ENCODE measurements around the gene WFDC1.

WFDC1 gene

GRCh38 chr16:84303516-84303915, 8.8 kb downstream of the WFDC1 start:
- no peak for DNase-seq

DNA sequence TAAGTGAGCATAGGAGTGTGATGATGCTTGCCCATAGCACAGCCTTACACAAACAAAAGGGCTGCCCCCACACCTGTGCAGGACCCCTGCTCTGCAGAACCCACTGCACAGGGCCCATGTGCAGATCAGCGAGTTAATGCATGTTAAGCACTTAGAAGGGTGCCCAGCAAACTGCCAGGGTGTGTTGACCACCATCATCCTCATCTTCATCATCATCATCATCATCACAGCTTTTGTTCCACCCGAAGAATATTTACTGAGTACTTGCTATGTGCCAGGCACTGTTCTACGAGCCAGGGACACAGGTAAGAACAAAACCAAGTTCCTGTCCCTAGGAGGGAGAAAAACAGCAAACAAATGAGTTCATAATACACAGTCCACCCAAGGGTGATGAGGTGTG, 11.9 kb downstream of the WFDC1 start:
- no peak for DNase-seq

- DNase-seq = no peak
Measured at GRCh38 chr16:84307209-84307954, 12.7 kb downstream of the WFDC1 start.

- peak in 1 of 2 experiments; percentile 63 for DNase-seq
Measured at GRCh38 chr16:84308120-84308519, 13.4 kb downstream of the WFDC1 start.

DNA sequence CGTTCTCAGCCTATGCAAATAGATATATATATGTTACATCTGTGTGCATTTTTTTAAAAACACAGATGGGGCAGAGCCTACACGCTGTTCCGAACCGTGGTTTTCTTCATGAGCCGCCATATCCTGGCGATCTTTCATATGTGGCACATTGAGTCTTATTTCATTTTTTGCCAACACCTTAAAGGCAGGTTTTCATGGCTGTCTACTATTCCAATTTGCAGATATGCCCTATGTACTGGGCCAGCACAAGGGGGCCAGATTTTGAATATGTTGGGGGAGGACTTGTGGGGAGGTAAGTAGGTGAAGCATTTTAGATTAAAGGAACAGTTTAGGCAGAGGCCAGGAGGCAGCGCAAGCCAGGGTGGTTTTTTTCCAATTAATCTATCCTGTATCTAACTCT, 16.0 kb downstream of the WFDC1 start:
- DNase-seq = no peak

DNA sequence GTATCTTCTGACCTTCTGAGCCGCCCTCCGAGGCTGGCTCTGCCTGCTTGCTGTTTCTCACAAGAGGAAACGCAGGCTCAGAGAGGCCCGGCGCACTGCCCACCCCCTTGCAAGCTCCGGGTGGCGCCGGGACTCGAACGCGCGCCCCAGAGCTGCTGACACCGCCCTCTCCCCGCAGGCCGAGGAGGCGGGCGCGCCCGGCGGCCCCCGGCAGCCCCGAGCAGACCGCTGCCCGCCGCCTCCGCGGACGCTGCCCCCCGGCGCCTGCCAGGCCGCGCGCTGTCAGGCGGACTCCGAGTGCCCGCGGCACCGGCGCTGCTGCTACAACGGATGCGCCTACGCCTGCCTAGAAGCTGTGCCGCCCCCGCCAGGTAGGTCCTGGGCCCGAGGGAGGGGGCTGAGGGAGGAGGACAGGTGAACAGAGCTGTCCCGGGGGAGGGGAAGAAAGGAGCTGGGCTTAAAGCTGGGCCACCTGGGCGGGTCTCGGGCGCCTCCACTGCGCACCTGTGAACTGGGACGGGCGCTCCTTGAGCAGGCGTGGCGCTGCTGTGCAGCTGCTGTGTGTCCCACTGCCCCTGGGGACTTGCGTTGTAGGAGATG, 18.2 kb downstream of the WFDC1 start:
- DNase-seq = peak; percentile 60 to 85

DNA sequence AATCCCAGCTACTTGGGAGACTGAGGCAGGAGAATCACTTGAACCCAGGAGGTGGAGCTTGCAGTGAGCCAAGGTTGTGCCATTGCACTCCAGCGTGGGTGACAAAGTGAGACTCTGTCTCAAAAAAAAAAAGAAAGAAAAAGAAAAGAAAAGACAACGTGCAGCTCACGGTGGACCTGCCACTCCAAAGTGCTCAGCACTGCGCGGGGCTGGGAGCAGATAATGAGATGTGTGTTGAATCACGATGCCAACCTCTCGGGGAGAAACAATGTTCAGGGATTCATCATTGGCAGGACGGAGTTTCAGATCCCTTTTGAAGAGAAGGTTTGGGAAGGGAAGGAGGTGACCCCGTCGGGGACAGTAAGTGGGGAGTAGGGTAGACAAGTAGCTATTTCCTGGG, 19.2 kb downstream of the WFDC1 start:
- DNase-seq = no peak

- no peak for DNase-seq
Measured at GRCh38 chr16:84314373-84314772, 19.7 kb downstream of the WFDC1 start.

DNA sequence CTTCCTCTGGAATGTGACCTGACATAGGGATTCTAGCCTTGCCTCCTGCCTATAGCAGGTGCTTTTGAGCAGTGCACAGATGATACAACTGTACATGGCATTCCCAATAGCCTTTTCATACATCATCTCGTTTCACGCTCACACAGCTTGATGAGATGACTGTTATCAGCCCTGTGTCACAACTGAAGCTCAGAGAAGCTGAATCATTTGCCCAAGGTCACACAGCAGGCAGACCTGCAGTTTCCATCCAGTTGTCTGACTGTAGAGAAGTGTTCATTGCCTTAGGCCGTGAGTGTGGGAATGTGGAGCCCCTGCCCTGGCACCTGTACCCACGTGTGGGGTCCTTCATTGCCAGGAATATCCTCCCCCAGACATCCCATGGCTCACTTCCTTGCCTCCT, 20.1 kb downstream of the WFDC1 start:
- no peak for DNase-seq

- DNase-seq = no peak
Measured at GRCh38 chr16:84315422-84315821, 20.7 kb downstream of the WFDC1 start.

DNA sequence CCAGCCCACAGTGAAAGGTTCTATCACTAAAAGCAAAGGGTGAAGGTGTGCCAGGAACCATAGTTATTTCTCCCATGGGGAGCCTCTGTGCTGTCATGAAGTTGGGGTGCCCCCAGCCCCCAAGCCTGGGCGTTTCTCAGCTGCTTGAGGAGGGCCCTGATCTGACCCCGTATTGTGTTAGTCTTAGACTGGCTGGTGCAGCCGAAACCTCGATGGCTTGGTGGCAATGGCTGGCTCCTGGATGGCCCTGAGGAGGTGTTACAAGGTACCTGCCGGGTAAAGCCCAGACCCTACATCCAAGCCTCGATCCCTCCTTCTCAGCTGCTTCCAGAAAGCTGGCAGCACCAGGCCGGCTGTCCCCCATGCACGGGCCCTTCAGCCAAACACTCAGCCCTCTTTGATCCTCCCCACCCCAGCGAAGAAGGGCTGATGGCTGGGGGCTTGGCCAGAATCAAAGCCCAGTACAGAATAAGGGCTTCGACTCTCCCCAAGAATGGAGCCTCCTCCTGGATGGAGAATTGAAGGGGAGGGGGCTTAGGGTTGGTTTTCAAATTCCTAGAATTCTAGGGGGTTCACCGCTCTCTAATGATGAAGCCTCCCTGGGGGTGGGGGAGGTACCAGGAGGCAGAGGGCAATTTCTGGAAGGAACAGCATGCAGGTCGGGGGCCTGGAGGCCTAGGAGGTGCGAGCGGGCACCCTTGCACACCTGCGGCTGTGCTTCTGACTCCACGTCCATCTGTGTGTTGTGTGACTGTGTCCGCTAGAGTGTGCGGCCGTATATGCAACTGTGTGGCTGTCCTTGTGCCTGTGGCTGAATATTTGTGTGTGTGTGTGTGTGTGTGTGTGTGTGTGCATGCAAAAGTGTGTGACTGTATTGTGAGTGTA, 23.7 kb downstream of the WFDC1 start:
- DNase-seq = no peak

DNA sequence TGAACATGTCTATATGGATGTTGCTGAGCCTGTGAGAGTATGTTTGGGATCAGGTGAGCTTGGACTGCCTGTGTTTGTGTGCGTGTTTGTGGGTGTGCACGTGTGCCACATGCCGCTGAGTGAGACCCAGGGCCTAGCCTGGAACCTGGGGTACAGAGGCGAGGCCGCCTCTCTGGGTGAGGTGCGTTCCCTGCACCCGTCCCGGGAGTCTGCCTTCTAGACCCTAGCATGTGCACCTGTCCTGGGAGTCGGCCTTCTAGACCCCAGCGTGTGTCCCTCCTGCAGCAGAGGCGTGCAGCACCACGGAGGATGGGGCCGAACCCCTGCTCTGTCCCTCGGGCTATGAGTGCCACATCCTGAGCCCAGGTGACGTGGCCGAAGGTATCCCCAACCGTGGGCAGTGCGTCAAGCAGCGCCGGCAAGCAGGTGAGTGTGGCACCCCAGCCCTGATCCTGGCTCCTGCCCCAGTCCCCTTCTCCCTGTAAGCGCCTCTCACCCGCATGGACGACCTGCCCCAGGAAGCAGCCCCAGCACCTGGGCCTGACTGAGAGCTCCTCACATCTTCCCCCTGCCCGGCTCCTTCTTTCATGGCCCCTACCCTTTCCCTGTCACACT, 24.6 kb downstream of the WFDC1 start:
- no peak for DNase-seq

DNA sequence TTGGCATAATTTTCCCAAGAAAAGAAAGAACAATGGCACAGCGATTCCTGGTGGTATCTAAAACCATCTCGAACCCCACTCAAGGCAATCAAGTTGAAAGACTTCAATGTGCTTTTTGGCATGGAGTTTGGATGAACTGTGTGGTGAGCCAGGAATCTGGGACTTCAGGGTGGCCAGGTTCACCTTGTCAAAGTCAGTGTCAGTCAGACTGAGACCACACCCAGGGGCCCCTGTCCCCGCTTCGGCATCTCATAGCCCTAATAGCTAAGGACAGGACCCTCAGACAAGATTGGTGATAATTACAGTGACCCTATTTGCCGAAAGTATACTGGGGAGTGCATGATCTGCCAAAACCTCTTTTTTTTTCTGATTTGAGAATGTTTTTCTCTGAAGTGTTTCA, 25.8 kb downstream of the WFDC1 start:
- no peak for DNase-seq

DNA sequence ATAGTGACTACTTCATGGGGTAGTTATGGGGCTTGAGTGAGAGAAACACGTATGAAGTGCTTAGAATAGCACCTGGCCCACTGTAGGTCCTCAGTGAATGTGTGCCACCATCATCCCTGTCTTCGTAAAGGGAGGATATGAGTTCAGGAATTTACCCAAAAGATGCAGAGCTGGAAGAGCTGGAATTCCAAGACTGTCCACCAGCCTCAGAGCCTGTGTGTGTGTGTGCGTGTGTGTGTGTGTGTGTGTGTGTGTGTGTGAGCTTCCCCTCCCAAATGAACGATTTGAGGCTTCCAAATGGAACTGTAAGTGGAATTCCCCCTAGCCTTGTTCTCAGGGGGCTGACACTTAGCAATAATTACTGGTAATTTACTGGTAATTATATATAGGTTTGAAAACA, 27.3 kb downstream of the WFDC1 start:
- no peak for DNase-seq

GRCh38 chr16:84322749-84323148, 28.1 kb downstream of the WFDC1 start:
- no peak for DNase-seq

DNA sequence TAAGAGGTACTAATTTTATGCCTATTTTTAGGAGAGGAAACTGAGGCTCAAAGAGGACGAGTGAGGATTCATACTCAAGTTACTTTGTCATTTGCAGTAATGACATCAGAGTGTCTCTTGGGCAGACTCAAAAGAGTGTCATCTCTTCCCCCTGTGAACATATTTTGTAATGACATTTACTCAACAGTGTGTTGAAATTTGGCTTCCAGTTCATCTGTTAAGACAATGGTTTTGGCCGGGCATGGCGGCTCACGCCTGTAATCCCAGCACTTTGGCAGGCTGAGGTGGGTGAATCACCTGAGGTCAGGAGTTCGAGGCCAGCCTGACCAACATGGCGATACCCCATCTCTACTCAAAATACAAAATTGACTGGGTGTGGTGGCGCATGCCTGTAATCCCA, 28.9 kb downstream of the WFDC1 start:
- DNase-seq = no peak

DNA sequence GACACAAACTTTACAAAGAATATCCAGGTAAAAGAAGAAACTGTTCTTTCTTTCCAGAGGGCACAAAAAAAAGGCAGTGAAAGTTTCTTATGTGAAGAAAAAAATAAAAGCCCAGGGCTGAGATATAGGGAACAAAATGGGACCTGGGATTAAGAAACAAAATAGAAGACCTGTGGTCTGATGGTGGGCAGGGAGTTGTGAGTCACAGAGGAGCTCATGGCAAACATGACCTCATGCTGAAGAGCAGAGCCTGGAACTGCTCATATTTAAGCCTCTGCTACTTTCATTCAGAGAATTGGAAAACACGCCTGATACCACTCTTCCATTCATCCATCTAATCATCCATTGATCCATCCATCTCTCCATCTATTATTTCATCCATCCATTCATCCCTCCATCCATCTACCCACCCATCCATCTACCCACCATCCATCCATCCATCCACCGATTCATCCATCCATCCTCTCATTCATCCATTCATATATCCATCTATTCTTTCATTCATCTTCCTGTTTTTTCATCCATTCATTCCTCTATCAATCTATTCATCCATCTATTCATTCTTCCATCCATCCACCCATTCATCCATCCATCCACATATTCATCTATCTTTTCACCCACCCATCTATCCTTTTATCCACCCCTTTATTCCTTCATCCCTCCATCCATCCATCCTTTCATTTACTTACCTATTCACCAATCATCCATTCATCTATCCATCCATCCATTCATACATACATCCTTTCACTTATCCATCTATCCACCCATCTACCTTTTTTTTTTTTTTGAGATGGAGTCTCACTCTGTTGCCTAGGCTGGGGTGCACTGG, 30.0 kb downstream of the WFDC1 start:
- no peak for DNase-seq

DNA sequence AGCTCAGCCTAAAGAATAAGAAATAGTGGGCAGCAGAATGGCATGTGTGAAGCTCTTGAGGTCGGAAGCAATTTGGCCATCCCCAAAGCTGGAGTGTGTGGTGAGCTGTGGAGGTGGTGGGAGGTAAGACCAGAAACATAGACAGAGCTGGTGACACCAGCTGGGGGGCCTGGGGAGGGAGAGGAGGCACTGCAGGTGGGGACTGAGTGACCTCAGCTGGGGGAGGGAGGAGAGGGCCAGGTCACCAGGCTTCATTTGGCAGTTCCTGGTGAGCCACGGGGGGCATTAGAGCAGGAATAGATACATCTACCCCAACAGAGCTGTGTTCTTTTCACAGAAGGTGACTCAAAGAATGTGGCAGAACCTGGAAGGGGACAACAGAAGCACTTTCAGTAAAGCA, 31.9 kb downstream of the WFDC1 start:
- DNase-seq = no peak

GRCh38 chr16:84327926-84328505, 33.3 kb downstream of the WFDC1 start:
- no peak for DNase-seq

DNA sequence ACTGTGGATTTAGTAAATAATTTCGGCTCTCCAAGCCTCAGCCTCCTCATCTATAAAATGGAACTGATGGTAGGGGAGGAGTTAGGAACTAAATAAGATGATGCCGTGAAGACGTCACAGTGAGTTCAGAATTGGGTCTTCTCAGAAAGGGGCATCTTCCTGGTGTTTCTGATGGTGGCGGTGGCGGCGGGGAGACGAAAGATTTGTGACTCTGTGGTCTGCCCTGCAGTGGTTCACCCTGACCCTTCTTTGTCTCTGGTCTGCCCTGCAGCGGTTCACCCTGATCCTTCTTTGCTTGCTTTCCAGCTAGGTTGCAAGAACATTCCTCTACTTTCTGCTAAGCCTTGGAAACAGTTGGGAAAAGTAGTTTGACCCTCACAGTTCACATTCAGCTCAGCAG, 34.3 kb downstream of the WFDC1 start:
- DNase-seq = no peak

GRCh38 chr16:84329843-84330684, 35.4 kb downstream of the WFDC1 start:
- DNase-seq = no peak

All from NCI-H526 (cell line).